ENCODE data around the gene AP3B2. TPM values are rescaled to one million over a fixed set of nuclear protein-coding genes. Genes with fewer than 3 reads are reported as not detected.

The AP3B2 gene
- total RNA-seq: 10 to 100 TPM; 12.0 to 15.5 TPM
- polyA plus RNA-seq (ENCODE audit: insufficient read depth, low read depth, low replicate concordance): 22.9 TPM
- long read RNA-seq, donor 1: 0 reads
- long read RNA-seq, donor 2: 0 reads

DNA sequence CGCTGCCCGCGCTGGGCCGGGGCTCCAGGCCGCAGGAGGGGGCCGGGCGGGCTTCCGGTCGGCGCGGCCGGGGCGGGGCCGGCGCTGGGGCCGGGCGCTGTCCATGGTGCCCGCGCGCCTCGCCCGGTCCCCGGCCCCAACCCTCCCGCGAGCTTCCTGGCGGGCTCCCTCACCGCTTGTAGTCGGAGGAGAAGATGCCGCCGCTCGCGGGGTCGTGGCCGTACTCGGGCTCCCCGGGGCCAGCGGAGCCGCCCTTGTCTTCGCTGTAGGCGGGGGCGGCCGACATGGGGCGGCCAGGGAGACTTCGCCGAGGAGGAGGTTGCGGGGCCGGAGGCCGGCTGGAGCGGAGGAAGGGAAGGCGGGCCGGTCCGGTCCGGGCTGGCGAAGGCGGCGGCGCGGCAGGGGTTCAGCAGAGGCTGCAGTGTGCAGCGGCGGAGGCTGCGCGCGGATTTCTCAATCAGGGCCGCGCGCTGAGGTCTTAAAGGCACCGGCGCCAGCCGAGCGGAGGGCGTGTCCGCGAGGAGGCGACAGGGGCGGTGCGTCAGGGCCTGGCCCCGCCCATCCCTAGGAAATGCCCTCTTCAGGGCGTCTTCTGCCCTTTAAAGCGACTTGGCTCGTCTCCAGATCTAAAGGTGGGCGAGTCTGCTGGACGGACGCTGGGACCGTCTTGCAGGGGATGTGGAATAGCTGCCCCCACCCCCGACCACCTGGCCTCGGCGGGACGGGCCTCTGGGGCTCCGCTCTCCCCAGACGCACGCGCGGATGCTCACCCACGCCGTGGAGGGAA, at the start of gene AP3B2:
Gene AP3B2, minus strand, starts transcription at position 455 of the 787 bp plus-strand sequence. Its CDS starts 169 bp downstream, at position 286.
- DNase-seq: peak; percentile 83
- Histone ChIP-seq H3K4me1 (no peaks in the 10 kb centered on the region), H3K9me3 (no peaks in the 10 kb centered on the region), H3K27ac (peak within 1 kb of the TSS; percentile 19 to 45), H3K36me3 (ENCODE audit: low read depth, missing control alignments) (no peaks in the 10 kb centered on the region), H3K4me3 (peak within 1 kb of the TSS; percentile 62 to 76), H3K27me3 (no peaks in the 10 kb centered on the region)
- 0 to 1% methylated on average over 28 to 55 of the region's 95 CpGs for WGBS, 2 donors
- intact Hi-C loops (cut with DNase I; ENCODE audit: low total_unique reads): no loop called here
- TF ChIP-seq CTCF (IDR thresholded peaks at IDR 0.05) (no peak), POLR2A (IDR thresholded peaks at IDR 0.05) (no peak)

- Histone ChIP-seq H3K27ac (no peak overlapping the region), H3K36me3 (ENCODE audit: low read depth, missing control alignments) (no peaks in the 10 kb centered on the region), H3K9me3 (no peaks in the 10 kb centered on the region), H3K4me1 (peaks cover 11% of the 10 kb centered on the region), H3K4me3 (peak overlapping the region; percentile 78 to 79), H3K27me3 (no peaks in the 10 kb centered on the region)
- DNase-seq: no peak
- TF ChIP-seq CTCF (IDR thresholded peaks at IDR 0.05) (no peak), POLR2A (IDR thresholded peaks at IDR 0.05) (no peak)
- intact Hi-C loops (cut with DNase I; ENCODE audit: low total_unique reads): no loop called here
- WGBS, 2 donors: 23 to 44% methylated on average over 4 of the region's 4 CpGs
Measured at GRCh38 chr15:82751308-82751707, 41.6 kb upstream of the AP3B2 start.

GRCh38 chr15:82750831-82751180, 41.1 kb upstream of the AP3B2 start:
- H3K27me3 ChIP-seq: no peaks in the 10 kb centered on the region
- intact Hi-C loops (cut with DNase I; ENCODE audit: low total_unique reads): no loop called here
- peak overlapping the region; percentile 78 to 79 for H3K4me3 ChIP-seq
- H3K4me1 ChIP-seq: peaks cover 11% of the 10 kb centered on the region
- no peak for DNase-seq
- no peaks in the 10 kb centered on the region for H3K36me3 ChIP-seq (ENCODE audit: low read depth, missing control alignments)
- no peaks in the 10 kb centered on the region for H3K9me3 ChIP-seq
- H3K27ac ChIP-seq: peak overlapping the region; percentile 79 to 89
- TF ChIP-seq POLR2A (IDR thresholded peaks at IDR 0.05) (no peak), CTCF (IDR thresholded peaks at IDR 0.05) (no peak)
- 0 to 1% methylated on average over 8 of the region's 8 CpGs for WGBS, 2 donors

DNA sequence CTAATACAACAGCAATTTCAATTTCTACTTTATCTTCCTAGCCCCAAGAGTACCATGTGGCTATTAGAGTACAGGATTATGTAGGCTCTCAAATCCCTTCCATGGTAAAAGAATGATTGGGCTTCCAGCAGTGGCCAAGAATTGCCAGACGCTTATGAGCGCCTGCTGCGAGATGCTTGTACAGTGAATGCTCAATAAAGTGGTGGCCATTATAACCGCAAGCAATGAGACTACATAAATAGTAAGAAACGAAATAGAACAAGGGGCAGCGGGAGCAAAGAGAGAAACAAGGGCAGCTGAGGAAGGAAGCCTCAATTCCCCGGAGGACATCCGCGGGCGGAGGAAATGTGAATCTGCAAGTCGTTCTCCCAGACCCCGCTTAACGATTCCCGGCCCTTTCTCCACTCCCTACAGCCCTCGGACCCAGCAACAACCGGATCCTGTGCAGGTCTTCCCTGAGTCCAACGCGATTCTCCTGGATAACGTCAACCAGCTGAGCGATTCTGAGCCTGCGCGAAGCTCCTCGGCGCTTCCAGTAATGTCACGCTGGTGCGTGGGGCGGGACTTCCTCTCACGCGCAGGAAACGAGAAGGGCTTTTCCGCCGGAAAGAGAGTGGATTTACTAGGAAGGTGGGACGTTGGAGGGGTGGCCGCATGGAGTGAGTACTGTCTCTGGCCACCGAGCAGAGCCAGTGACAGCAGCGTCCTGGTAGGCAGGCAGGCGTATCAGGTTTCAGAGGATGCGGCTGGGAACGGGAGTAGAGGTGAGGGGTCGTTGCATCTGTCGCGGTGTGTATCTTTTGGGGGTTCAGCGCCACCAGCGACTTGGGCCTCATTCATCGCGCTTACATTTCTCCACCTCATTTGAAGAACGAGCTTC, 40.5 kb upstream of the AP3B2 start:
- Histone ChIP-seq H3K4me3 (peak overlapping the region; percentile 78 to 79), H3K9me3 (no peaks in the 10 kb centered on the region), H3K4me1 (peaks cover 11% of the 10 kb centered on the region), H3K27me3 (no peaks in the 10 kb centered on the region), H3K36me3 (ENCODE audit: low read depth, missing control alignments) (no peaks in the 10 kb centered on the region), H3K27ac (peak overlapping the region; percentile 79 to 89)
- DNase-seq: peak; percentile 97
- 0 to 1% methylated on average over 42 to 47 of the region's 47 CpGs for WGBS, 2 donors
- TF ChIP-seq CTCF (IDR thresholded peaks at IDR 0.05): peak in 1 of 3 experiments; percentile 5
- TF ChIP-seq POLR2A (IDR thresholded peaks at IDR 0.05): peak; percentile 59
- intact Hi-C loops (cut with DNase I; ENCODE audit: low total_unique reads): no loop called here

Data from testis (tissue), 5 donors.